GM20431 (cell line): ENCODE measurements around the gene DTWD2.
"Not testable (repeated sequence)": the region's sequence is repeated elsewhere in the genome, so short reads cannot be mapped to it uniquely, and the experiment has no call there.

Source experiments
- in situ Hi-C: fragments of 300-500 bp; cut with MseI, MboI; formaldehyde crosslinking; loops from one replicate; pipeline ENCODE4 v1.15.0; 2020; ENCODE audit warnings: low sequenced_read_pairs; ENCODE audit not compliant: unreplicated experiment

DTWD2 gene

GRCh38 chr5:118894709-118895108 lies 93.6 kb downstream of the DTWD2 start:
- in situ Hi-C loops, result no loop called here

DNA sequence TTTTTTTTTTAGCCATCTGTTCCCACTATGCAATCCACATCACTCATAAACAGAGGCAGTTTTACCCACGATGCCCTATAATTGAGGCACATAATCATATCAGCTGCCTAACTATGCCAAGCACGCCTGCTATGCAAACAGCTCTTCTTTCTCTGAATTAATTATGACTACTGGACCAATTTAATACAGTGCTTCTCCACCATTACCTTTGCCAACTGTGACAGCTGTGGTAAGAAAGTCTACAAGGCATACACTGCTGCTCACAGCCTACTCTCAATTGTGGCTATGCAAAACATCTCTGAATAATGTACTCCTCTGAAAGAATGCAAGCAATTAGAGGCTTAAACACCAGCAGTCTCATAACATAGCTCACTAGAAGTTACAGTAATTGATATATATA lies 97.1 kb downstream of the DTWD2 start:
- in situ Hi-C loops, result no loop called here

- in situ Hi-C loops, result no loop called here
Measured at GRCh38 chr5:118889165-118889564, 99.2 kb downstream of the DTWD2 start.

GRCh38 chr5:118888556-118888955 lies 99.8 kb downstream of the DTWD2 start:
- in situ Hi-C loops, result no loop called here

DNA sequence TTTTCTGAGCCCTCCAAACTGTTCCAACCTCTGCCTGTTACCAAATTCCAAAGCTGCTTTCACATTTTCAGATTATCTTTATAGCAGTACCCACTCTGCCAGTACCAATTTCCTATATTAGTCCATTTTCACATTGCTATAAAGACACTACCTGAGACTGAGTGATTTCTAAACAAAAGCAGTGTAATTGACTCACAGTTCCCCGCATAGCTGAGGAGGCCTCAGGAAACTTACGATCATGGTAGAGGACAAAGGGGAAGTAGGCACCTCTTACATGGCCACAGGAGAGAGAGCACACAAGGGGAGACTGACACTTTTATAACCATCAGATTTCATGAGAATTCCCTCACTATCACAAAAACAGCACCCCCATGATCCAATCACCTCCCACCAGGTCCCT lies 105.0 kb downstream of the DTWD2 start:
- in situ Hi-C loops, result no loop called here

GRCh38 chr5:118882666-118883065 lies 105.7 kb downstream of the DTWD2 start:
- in situ Hi-C loops, result no loop called here

GRCh38 chr5:118876852-118877251 lies 111.5 kb downstream of the DTWD2 start:
- in situ Hi-C loops, result not testable (repeated sequence)

GRCh38 chr5:118875131-118875530 lies 113.2 kb downstream of the DTWD2 start:
- in situ Hi-C loops, result no loop called here

- in situ Hi-C loops, result no loop called here
Measured at GRCh38 chr5:118873417-118873816, 114.9 kb downstream of the DTWD2 start.

DNA sequence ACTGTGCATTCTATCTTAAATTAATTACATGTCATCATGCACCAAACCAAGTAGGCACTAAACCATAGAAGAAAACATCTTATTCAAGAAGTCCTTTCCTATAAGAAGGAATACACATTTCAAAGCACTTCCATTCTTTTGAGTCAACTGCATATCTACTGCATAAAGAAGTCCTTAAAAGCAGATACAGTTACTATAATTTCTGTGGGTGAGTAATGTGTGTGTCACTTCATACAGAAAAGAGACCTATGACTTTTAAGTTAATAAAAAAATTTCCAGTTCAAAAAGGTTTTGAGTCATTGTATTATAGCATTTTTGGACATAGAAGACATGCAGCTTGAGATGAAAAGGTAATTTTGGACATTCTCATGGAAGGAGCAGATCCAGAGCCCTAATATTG lies 125.0 kb downstream of the DTWD2 start:
- in situ Hi-C loops, result no loop called here

- in situ Hi-C loops, result no loop called here
Measured at GRCh38 chr5:118862596-118862995, 125.8 kb downstream of the DTWD2 start.

DNA sequence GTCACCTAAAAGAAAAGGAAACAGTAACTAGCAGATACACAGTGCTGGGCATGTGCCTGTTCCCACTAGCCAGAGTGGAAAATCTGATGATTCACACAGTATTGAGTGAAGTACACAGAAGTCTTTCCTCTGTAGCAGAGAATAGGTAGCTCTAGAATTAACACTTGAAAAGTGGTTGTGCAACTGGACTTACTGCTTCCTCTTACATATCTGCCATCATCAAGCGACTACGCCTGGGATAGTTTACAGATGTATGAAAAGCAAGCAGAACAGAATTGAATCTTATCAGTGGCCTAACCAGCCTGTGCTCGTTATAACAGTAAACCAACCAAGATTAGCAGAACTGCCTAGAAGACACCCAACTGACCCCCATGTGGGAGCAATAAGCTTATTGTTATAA lies 130.6 kb downstream of the DTWD2 start:
- in situ Hi-C loops, result no loop called here

GRCh38 chr5:118854819-118855218 lies 133.5 kb downstream of the DTWD2 start:
- in situ Hi-C loops, result no loop called here

DNA sequence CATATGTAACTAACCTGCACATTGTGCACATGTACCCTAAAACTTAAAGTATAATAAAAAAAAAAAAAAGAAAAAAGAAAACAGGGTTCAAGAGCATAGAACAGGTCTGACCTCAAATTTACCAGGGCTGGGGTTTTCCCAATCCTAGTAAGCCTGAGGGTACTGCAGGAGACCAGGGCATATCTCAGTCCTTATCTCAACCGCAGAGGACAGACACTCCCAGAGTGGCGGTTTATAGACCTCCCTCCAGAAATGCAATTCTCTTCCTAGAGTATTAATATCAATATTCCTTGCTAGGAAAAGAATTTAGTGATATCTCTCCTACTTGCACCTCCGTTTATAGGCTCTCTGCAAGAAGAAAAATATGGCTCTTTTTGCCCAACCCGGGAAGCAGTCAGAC lies 136.6 kb downstream of the DTWD2 start:
- in situ Hi-C loops, result not testable (repeated sequence)

DNA sequence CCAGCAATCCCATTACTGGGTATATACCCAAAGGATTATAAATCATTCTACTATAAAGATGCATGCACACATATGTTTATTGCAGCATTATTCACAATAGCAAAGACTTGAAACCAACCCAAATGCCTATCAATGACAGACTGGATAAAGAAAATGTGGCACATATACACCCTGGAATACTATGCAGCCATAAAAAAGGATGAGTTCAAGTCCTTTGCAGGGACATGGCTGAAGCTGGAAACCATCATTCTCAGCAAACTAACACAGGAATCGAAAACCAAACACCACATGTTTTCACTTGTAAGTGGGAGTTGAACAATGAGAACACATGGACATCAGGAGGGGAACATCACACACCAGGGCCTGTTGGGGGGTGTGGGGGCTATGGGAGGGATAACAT lies 138.8 kb downstream of the DTWD2 start:
- in situ Hi-C loops, result not testable (repeated sequence)

- in situ Hi-C loops, result no loop called here
Measured at GRCh38 chr5:118844351-118844750, 144.0 kb downstream of the DTWD2 start.

- in situ Hi-C loops, result no loop called here
Measured at GRCh38 chr5:118834710-118835109, 153.6 kb downstream of the DTWD2 start.

DNA sequence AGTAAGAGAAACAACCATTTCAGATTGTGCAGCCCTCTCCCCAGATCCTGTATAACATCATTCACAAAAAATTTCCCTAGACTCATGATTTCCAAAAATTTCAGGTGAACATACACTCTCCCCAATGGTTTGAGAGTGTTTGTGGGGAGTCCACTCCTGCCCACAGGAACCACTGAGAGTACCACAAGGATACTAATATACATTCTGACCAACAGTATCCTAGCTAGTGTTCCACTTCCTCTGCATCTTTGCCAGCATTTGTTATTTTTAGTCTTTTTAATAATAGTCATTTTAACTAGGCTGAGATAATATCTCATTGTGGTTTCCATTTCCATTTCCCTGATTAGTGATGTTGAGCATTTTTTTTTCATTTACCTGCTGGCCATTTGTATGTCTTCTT lies 155.4 kb downstream of the DTWD2 start:
- in situ Hi-C loops, result no loop called here

DNA sequence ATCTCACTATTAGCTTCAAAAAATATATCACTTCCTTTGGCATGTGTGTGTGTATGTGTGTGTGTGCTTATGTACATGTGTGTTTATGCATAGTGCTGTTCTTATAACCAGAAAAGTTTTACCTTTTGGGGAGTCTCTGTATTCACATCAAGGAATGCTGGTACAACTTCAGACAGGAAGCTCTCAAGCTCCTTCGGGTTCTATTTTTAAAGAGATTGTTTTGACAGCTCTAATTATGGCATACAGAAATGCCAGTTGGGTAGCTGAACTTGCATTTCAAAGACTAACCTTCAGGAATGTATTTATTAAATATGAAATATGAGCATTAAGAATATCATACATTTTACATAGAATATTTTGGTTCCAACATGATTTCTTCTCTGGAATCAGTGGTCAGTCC lies 163.1 kb downstream of the DTWD2 start:
- in situ Hi-C loops, result no loop called here

DNA sequence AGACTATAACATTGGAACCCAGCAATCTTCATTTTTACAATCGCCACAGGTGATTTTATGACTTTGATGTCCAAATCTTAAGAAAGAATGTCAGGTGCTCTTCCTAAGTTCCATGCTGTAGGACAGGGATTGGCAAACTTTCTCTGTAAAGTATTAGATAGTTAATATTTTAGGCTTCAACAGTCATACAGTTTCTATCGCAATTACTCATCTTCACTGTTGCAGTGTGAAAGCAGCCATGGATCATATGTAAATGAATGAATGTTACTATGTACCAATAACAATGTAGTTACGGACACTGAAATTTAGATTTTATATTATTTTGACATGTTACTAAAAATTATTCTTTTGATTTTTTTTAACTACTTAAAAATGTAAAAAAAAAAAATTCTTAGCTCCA lies 169.7 kb downstream of the DTWD2 start:
- in situ Hi-C loops, result no loop called here

GRCh38 chr5:118808441-118808840 lies 179.9 kb downstream of the DTWD2 start:
- in situ Hi-C loops, result no loop called here

DNA sequence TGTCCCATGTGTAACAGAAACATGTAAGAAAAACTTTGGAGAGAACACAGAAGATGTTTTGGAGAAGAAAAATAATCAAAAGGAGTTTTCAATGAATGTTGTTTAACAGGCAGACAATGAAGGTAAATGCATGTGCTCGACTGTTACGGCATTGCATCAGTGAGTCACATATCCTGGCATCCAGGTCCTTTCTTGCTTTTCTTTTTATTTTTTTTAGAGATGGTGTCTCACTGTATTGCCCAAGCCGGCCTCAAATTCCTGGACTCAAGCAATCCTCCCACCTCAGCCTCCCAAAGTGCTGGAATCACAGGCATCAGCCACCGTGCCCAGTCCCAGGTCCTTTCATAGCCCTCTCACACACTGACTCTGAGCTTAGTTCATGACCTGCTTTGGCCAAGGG lies 181.8 kb downstream of the DTWD2 start:
- in situ Hi-C loops, result no loop called here

- in situ Hi-C loops, result no loop called here
Measured at GRCh38 chr5:118802335-118802734, 186.0 kb downstream of the DTWD2 start.
